Measurements from ENCODE around the gene ROGDI. TPM values are rescaled to one million over a fixed set of nuclear protein-coding genes. Genes with fewer than 3 reads are reported as not detected.

ROGDI gene
- total RNA-seq, 1 experiment from 2014 or later: 32.1 TPM

- no peak for ATAC-seq
- CTCF ChIA-PET: interaction anchor here (1.6 kb wide), 1 partner anchor 53 kb away, joined by 3 read pairs; the partner anchor contains the start of gene ROGDI
Measured at GRCh38 chr16:4748682-4749411, 53.6 kb downstream of the ROGDI start.

DNA sequence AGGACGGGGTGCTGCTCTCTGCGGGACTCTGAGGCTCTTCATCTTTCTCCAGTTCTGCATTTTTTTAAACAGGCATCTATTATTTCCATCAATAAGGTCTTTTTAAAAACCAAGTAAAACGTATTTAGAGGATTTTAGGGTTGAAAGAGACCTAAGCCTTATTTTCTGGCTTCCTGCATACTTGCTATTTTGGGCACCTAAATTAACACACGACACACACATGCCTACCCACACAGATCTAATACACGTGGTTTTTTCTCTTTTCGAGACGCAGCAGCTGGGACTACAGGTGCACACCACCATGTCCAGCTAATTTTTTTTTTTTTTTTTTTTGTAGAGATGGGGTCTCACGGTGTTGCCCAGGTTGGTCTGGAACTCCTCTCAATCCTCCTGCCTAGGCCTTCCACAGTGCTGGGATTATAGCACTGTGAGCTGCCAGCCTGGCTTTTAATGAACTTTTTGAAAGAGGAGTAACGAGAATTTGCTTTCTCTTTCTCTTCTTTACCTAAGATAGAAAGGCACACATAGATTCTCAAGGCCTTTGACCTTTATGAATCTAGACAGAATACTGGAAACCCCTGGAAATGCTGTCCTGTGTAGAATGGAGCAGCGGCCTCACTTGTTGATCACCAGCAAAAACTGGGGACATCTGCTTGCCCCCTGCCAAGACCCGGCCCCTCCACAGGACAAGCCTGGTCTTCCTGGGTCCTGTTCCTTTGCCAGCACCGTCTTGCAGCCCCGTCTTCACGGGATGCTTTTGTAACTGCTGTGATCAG lies 54.3 kb downstream of the ROGDI start:
- no peak overlapping the region for H3K4me3 Mint-ChIP-seq
- peaks cover 4% of the 10 kb centered on the region for H3K36me3 Mint-ChIP-seq
- ChIA-PET CTCF (no interaction called here), POLR2A (interaction anchor here (0.6 to 0.7 kb wide), 2 partner anchors 21 to 209 kb away, joined by 4 read pairs; no protein-coding TSS in a partner anchor)
- no peaks in the 10 kb centered on the region; the same call in 1 of the 2 replicates for H3K27me3 Mint-ChIP-seq (ENCODE audit: low read depth)
- TF ChIP-seq, protein P1, sequence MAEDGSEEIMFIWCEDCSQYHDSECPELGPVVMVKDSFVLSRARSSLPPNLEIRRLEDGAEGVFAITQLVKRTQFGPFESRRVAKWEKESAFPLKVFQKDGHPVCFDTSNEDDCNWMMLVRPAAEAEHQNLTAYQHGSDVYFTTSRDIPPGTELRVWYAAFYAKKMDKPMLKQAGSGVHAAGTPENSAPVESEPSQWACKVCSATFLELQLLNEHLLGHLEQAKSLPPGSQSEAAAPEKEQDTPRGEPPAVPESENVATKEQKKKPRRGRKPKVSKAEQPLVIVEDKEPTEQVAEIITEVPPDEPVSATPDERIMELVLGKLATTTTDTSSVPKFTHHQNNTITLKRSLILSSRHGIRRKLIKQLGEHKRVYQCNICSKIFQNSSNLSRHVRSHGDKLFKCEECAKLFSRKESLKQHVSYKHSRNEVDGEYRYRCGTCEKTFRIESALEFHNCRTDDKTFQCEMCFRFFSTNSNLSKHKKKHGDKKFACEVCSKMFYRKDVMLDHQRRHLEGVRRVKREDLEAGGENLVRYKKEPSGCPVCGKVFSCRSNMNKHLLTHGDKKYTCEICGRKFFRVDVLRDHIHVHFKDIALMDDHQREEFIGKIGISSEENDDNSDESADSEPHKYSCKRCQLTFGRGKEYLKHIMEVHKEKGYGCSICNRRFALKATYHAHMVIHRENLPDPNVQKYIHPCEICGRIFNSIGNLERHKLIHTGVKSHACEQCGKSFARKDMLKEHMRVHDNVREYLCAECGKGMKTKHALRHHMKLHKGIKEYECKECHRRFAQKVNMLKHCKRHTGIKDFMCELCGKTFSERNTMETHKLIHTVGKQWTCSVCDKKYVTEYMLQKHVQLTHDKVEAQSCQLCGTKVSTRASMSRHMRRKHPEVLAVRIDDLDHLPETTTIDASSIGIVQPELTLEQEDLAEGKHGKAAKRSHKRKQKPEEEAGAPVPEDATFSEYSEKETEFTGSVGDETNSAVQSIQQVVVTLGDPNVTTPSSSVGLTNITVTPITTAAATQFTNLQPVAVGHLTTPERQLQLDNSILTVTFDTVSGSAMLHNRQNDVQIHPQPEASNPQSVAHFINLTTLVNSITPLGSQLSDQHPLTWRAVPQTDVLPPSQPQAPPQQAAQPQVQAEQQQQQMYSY (CRISPR knock-in tag; IDR thresholded peaks at IDR 0.05): no peak
- no peak for TF ChIP-seq ATF1 (CRISPR knock-in tag; IDR thresholded peaks at IDR 0.05)
- no peak for TF ChIP-seq MXD4 (CRISPR knock-in tag; IDR thresholded peaks at IDR 0.05; ENCODE audit: borderline replicate concordance)
- TF ChIP-seq, protein P2, sequence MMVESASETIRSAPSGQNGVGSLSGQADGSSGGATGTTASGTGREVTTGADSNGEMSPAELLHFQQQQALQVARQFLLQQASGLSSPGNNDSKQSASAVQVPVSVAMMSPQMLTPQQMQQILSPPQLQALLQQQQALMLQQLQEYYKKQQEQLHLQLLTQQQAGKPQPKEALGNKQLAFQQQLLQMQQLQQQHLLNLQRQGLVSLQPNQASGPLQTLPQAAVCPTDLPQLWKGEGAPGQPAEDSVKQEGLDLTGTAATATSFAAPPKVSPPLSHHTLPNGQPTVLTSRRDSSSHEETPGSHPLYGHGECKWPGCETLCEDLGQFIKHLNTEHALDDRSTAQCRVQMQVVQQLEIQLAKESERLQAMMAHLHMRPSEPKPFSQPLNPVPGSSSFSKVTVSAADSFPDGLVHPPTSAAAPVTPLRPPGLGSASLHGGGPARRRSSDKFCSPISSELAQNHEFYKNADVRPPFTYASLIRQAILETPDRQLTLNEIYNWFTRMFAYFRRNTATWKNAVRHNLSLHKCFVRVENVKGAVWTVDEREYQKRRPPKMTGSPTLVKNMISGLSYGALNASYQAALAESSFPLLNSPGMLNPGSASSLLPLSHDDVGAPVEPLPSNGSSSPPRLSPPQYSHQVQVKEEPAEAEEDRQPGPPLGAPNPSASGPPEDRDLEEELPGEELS (CRISPR knock-in tag; IDR thresholded peaks at IDR 0.05): no peak
- no peak for TF ChIP-seq ETV6 (CRISPR knock-in tag; IDR thresholded peaks at IDR 0.05)
- no peak for TF ChIP-seq ZNF219 (CRISPR knock-in tag; IDR thresholded peaks at IDR 0.05; ENCODE audit: borderline replicate concordance)
- no peak for TF ChIP-seq ZNF121 (CRISPR knock-in tag; IDR thresholded peaks at IDR 0.05)
- TF ChIP-seq USF2 (CRISPR knock-in tag; IDR thresholded peaks at IDR 0.05): no peak
- TF ChIP-seq AR (CRISPR knock-in tag; IDR thresholded peaks at IDR 0.05): no peak
- no peak for TF ChIP-seq ZBTB21 (CRISPR knock-in tag; IDR thresholded peaks at IDR 0.05; ENCODE audit: borderline replicate concordance)
- no peak for TF ChIP-seq GABPB1 (CRISPR knock-in tag; IDR thresholded peaks at IDR 0.05)
- TF ChIP-seq NFATC4 (CRISPR knock-in tag; IDR thresholded peaks at IDR 0.05): no peak
- ATAC-seq (no peak), DNase-seq (ENCODE audit: low spot score) (no peak)
- no peaks in the 10 kb centered on the region for H3K9me3 Mint-ChIP-seq
- H3K27ac Mint-ChIP-seq: no peak overlapping the region
- H3K4me1 Mint-ChIP-seq: peaks cover 13% of the 10 kb centered on the region

More at GRCh38 chr16:4748682-4749411, 53.6 kb downstream of the ROGDI start:
- Mint-ChIP-seq H3K4me1 (peaks cover 7% of the 10 kb centered on the region; the same call in 1 of the 2 replicates), H3K9me3 (no peaks in the 10 kb centered on the region), H3K27ac (no peak overlapping the region), H3K27me3 (ENCODE audit: low read depth) (no peaks in the 10 kb centered on the region), H3K4me3 (no peak overlapping the region), H3K36me3 (peaks cover 8% of the 10 kb centered on the region)
- TF ChIP-seq, protein P3, sequence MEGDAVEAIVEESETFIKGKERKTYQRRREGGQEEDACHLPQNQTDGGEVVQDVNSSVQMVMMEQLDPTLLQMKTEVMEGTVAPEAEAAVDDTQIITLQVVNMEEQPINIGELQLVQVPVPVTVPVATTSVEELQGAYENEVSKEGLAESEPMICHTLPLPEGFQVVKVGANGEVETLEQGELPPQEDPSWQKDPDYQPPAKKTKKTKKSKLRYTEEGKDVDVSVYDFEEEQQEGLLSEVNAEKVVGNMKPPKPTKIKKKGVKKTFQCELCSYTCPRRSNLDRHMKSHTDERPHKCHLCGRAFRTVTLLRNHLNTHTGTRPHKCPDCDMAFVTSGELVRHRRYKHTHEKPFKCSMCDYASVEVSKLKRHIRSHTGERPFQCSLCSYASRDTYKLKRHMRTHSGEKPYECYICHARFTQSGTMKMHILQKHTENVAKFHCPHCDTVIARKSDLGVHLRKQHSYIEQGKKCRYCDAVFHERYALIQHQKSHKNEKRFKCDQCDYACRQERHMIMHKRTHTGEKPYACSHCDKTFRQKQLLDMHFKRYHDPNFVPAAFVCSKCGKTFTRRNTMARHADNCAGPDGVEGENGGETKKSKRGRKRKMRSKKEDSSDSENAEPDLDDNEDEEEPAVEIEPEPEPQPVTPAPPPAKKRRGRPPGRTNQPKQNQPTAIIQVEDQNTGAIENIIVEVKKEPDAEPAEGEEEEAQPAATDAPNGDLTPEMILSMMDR (IDR thresholded peaks at IDR 0.05): no peak
- TF ChIP-seq, protein P4, sequence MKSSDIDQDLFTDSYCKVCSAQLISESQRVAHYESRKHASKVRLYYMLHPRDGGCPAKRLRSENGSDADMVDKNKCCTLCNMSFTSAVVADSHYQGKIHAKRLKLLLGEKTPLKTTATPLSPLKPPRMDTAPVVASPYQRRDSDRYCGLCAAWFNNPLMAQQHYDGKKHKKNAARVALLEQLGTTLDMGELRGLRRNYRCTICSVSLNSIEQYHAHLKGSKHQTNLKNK (CRISPR knock-in tag; IDR thresholded peaks at IDR 0.05): no peak
- TF ChIP-seq NR2C2 (CRISPR knock-in tag; IDR thresholded peaks at IDR 0.05) (no peak), ZNF219 (CRISPR knock-in tag; IDR thresholded peaks at IDR 0.05; ENCODE audit: borderline replicate concordance) (no peak), ATF3 (CRISPR knock-in tag; conservative IDR thresholded peaks at IDR 0.05) (no peak)
- TF ChIP-seq, protein P5, sequence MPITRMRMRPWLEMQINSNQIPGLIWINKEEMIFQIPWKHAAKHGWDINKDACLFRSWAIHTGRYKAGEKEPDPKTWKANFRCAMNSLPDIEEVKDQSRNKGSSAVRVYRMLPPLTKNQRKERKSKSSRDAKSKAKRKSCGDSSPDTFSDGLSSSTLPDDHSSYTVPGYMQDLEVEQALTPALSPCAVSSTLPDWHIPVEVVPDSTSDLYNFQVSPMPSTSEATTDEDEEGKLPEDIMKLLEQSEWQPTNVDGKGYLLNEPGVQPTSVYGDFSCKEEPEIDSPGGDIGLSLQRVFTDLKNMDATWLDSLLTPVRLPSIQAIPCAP (CRISPR knock-in tag; IDR thresholded peaks at IDR 0.05): no peak
- POLR2A ChIA-PET: interaction anchor here (0.7 kb wide), 1 partner anchor 22 kb away, joined by 4 read pairs; no protein-coding TSS in a partner anchor
- no peak for DNase-seq (ENCODE audit: low spot score)
